ENCODE measurements around the gene ASF1B.
"Not testable (repeated sequence)": the region's sequence is repeated elsewhere in the genome, so short reads cannot be mapped to it uniquely, and the experiment has no call there.

Gene ASF1B

GRCh38 chr19:14136509-14137281 lies at the start of gene ASF1B:
TSS of gene ASF1B (minus strand) at chr19:14136589. CDS start at chr19:14136456, 133 bp downstream.
- DNase-seq, result peak; percentile 100

- DNase-seq, result not testable (repeated sequence)
These were observed 49.3 kb upstream of the ASF1B start for GRCh38 chr19:14185691-14186090.

GRCh38 chr19:14185158-14185557 lies 48.8 kb upstream of the ASF1B start:
- no peak for DNase-seq

GRCh38 chr19:14183741-14184350 lies 47.5 kb upstream of the ASF1B start:
- no peak for DNase-seq

- DNase-seq, result no peak
These were observed 46.1 kb upstream of the ASF1B start for GRCh38 chr19:14182476-14182875.

- no peak for DNase-seq
These were observed 45.5 kb upstream of the ASF1B start for GRCh38 chr19:14181906-14182305.

GRCh38 chr19:14181199-14181598 lies 44.8 kb upstream of the ASF1B start:
- DNase-seq, result not testable (repeated sequence)

- no peak for DNase-seq
These were observed 41.2 kb upstream of the ASF1B start for GRCh38 chr19:14177496-14178074.

GRCh38 chr19:14175351-14175792 lies 39.0 kb upstream of the ASF1B start:
- no peak for DNase-seq

GRCh38 chr19:14174883-14175282 lies 38.5 kb upstream of the ASF1B start:
- DNase-seq, result no peak

- no peak for DNase-seq
These were observed 32.6 kb upstream of the ASF1B start for GRCh38 chr19:14168993-14169392.

- DNase-seq, result no peak
These were observed 32.0 kb upstream of the ASF1B start for GRCh38 chr19:14168259-14168972.

GRCh38 chr19:14167576-14168138 lies 31.3 kb upstream of the ASF1B start:
- no peak for DNase-seq

GRCh38 chr19:14166999-14167575 lies 30.7 kb upstream of the ASF1B start:
- DNase-seq, result no peak

GRCh38 chr19:14165990-14166830 lies 29.8 kb upstream of the ASF1B start:
- no peak for DNase-seq

- no peak for DNase-seq
These were observed 28.5 kb upstream of the ASF1B start for GRCh38 chr19:14164724-14165493.

- no peak for DNase-seq
These were observed 27.7 kb upstream of the ASF1B start for GRCh38 chr19:14164082-14164481.

GRCh38 chr19:14162871-14163297 lies 26.5 kb upstream of the ASF1B start:
- no peak for DNase-seq

- no peak for DNase-seq
These were observed 24.9 kb upstream of the ASF1B start for GRCh38 chr19:14161305-14161704.

GRCh38 chr19:14160017-14160703 lies 23.8 kb upstream of the ASF1B start:
- DNase-seq, result no peak
